ENCODE data around the gene GALNTL6.

DNA sequence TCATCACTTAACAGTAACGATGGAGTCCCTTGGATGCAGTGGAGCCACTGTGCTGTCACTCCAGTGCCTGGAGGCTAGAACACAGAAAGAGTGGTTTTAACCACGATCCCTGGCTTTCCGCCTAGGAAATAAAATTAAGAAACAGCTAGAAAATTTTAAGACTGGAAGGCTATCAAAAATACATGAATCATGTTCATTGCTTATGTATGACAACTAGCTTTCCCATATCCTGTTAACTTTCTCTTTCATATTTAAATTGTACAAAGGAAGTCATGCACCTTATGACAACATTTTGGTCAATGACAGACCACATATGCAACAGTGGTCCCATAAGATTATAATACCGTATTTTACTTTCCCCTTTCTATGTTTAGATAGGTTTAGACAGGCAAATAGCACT is 115.1 kb downstream of the GALNTL6 start:
- TF ChIP-seq, protein P1, sequence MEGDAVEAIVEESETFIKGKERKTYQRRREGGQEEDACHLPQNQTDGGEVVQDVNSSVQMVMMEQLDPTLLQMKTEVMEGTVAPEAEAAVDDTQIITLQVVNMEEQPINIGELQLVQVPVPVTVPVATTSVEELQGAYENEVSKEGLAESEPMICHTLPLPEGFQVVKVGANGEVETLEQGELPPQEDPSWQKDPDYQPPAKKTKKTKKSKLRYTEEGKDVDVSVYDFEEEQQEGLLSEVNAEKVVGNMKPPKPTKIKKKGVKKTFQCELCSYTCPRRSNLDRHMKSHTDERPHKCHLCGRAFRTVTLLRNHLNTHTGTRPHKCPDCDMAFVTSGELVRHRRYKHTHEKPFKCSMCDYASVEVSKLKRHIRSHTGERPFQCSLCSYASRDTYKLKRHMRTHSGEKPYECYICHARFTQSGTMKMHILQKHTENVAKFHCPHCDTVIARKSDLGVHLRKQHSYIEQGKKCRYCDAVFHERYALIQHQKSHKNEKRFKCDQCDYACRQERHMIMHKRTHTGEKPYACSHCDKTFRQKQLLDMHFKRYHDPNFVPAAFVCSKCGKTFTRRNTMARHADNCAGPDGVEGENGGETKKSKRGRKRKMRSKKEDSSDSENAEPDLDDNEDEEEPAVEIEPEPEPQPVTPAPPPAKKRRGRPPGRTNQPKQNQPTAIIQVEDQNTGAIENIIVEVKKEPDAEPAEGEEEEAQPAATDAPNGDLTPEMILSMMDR (IDR thresholded peaks at IDR 0.05): no peak
- no peak for TF ChIP-seq POLR2AphosphoS5 (IDR thresholded peaks at IDR 0.05)
- TF ChIP-seq POLR2A (IDR thresholded peaks at IDR 0.05): no peak
